Measurements from ENCODE around the gene CWC25. TPM values are rescaled to one million over a fixed set of nuclear protein-coding genes. Genes with fewer than 3 reads are reported as not detected.

Gene CWC25
- 10.9 and 13.7 TPM in 2 replicates for total RNA-seq

GRCh38 chr17:38824899-38825761, at the start of gene CWC25:
CWC25 (minus strand) TSS chr17:38825321; CDS start chr17:38825183, 138 bp downstream.

GRCh38 chr17:38869526-38870258, 44.6 kb upstream of the CWC25 start, which contains the start of gene LASP1:
LASP1 (plus strand) TSS chr17:38870058; CDS start chr17:38870190, 132 bp downstream.

GRCh38 chr17:38853292-38854219, 28.4 kb upstream of the CWC25 start, which contains the start of gene RPL23:
RPL23 (minus strand) TSS chr17:38853721; CDS start chr17:38853710, 11 bp downstream.

GRCh38 chr17:38799501-38800236, 25.5 kb downstream of the CWC25 start, which contains the start of gene PIP4K2B:
PIP4K2B (minus strand) TSS chr17:38799556; CDS start chr17:38799424, 132 bp downstream.

GRCh38 chr17:38752308-38753070, 72.6 kb downstream of the CWC25 start, which contains the start of gene PSMB3:
PSMB3 (plus strand) TSS chr17:38752741; CDS start chr17:38752827, 86 bp downstream.

Small RNA genes within 50 kb of the gene (small RNA-seq; reads per million reads assigned to genes)
- gene MIR4727: not detected
- not detected for gene RNU6-866P
- gene SNORA21: not detected
- not detected for gene SNORA21B

Other genes starting within 250 kb of the CWC25 start
- gene SRCIN1, start 219.4 kb downstream of the CWC25 start, total RNA-seq: under 0.01 TPM in 2 replicates
- gene EPOP, start 150.4 kb downstream of the CWC25 start, total RNA-seq: 2.4 and 3.3 TPM in 2 replicates
- gene MLLT6, start 120.0 kb downstream of the CWC25 start, total RNA-seq: 42.7 and 50.3 TPM in 2 replicates
- 3.9 and 4.2 TPM in 2 replicates for gene CISD3, start 95.0 kb downstream of the CWC25 start, total RNA-seq
- 5.8 and 8.8 TPM in 2 replicates for gene PCGF2, start 77.0 kb downstream of the CWC25 start, total RNA-seq
- gene PSMB3, start 72.6 kb downstream of the CWC25 start, total RNA-seq: 358 and 363 TPM in 2 replicates
- gene PIP4K2B, start 25.8 kb downstream of the CWC25 start, total RNA-seq: 52.1 and 60.1 TPM in 2 replicates
- 975 and 1,055 TPM in 2 replicates for gene RPL23, start 28.4 kb upstream of the CWC25 start, total RNA-seq
- gene LASP1, start 44.7 kb upstream of the CWC25 start, total RNA-seq: 237 and 292 TPM in 2 replicates
- gene FBXO47, start 142.1 kb upstream of the CWC25 start, total RNA-seq: not detected in 2 replicates

Data from vein endothelial cell (primary cell).